Choroid plexus epithelial cell (primary cell): ENCODE measurements around the gene LYSMD3.

ENCODE experiments used
- DNase-seq: peaks from one replicate; pipeline ENCODE4 v3.0.0-alpha.2; 2010; ENCODE audit warnings: low read depth
- H3K4me3 ChIP-seq: 2 replicates; pipeline ENCODE4 v1.5.1; 2011; ENCODE audit warnings: low read depth, mild to moderate bottlenecking, control low read depth, low read length, moderate library complexity
- CTCF ChIP-seq: conservative IDR thresholded peaks from 2 replicates; pipeline ENCODE4 v1.5.1; 2011; ENCODE audit warnings: low read depth, mild to moderate bottlenecking, control low read depth, inconsistent platforms, low read length, moderate library complexity

LYSMD3 gene

DNA sequence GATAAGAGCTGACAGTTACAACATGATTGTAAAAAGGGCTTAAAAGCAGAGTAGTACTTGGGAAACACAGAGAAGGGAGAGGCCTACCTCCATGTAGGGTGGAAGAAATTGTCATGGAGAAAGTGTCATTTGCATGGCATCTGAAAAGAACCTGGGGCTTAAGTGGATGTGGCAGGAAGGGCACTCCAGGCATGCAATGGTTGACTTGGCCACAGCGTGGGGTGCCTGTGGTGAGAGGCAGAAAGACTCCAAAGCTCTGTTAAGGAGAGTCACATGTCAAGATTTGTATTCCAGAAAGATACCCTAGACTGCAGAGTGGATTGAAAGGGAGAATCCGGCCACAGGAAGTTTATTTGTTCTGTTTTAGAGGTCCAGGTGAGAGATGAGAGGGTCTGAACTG, 52.3 kb downstream of the LYSMD3 start:
- peak; percentile 28 for DNase-seq
- no peak for TF ChIP-seq CTCF
- H3K4me3 ChIP-seq: no peak overlapping the region

- no peak for DNase-seq
- TF ChIP-seq CTCF: no peak
- H3K4me3 ChIP-seq: no peak overlapping the region
Measured at GRCh38 chr5:90476391-90476790, 53.0 kb downstream of the LYSMD3 start.

GRCh38 chr5:90475436-90475980, 53.9 kb downstream of the LYSMD3 start:
- TF ChIP-seq CTCF: no peak
- DNase-seq: no peak
- H3K4me3 ChIP-seq: peak overlapping the region; percentile 72

DNA sequence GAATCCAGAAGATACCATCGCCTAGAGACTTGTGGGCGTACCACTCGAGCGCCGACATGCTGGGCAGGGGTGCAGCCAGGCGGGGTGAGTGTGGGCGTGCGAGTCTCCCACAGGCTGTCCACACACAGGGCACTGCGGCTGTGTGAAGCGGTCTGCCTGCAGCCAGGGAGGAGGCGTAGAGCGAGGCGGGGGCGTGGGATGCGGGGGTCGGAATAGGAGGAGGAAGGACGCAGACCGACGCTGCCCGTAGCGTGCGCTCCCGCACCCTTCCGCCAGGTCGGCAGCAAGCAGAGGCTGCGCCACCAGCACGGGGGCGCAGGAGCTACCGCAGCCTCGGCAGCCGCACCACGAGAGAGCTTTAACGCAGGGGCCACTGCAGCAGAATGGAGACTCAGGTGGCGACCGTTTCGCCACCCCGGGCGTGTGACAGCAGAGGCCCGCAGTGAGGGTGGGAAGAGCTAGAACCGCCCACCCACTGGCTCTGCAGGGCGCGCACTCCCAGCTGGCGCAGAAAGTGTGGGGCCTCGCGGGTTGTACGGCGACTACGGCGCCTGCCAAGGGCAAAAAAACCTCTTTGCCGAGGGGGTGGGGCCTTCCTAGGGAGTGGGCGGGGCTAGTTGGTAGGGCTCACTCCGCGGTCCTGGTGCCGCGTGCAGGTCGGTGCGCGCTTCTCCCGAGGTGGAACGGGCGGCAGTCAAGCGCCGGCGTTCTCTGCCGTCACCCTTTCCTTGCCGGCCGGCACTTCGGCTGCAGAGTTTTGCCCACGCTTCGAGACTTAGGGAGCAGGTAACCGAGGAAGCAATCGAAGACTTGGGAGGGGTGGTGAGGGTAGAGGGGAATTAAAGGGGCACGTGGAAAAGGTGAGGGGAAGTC, 54.9 kb downstream of the LYSMD3 start, which contains the start of the genes MBLAC2 and POLR3G:
TSS of gene MBLAC2 (minus strand) at position 537 of the 873 bp plus-strand sequence. CDS start at position 58, 479 bp downstream.
TSS of gene POLR3G (plus strand) at position 630 of the 873 bp plus-strand sequence. CDS start 10,704 bp downstream, outside the sequence.
- peak; percentile 96 for DNase-seq
- H3K4me3 ChIP-seq: peak within 1 kb of the TSS; percentile 72
- peak; percentile 69 for TF ChIP-seq CTCF

GRCh38 chr5:90473396-90474234, 55.8 kb downstream of the LYSMD3 start:
- DNase-seq: peak; percentile 30
- no peak for TF ChIP-seq CTCF
- peak overlapping the region; percentile 72 for H3K4me3 ChIP-seq

DNA sequence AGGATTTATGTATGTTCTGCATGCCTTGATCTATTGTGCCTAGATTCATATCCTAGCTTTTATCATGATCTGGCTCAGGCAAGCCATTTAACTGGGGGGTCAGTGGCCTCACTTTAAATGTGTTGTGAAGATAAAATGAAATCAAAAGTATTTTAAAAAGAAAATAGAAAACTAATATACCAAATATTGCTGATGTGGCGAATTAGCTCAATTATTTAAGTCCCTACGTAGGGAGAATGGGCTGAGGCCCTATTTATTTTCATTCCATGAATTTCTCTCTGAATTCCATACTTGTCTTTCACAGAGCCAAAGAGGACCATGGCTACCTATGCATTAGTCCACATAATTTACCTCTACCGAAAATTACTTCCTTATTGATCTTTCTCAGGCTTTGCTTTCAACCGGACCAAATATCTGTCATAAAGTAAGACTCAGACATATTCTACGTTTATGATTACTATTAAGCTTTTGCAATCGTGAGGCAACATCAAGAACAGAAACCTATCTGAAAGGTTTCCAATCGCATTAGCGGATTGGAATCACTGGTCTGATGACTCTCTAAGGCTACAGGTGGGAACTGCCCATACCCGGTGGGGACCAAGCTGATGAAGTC, 56.5 kb downstream of the LYSMD3 start:
- H3K4me3 ChIP-seq: peak overlapping the region; percentile 72
- TF ChIP-seq CTCF: no peak
- no peak for DNase-seq
